NCI-H524 (cell line): Measurements from ENCODE around the gene NFASC.
A peak's percentile ranks its signal among the peaks of the same experiment; 100 is the strongest.

Experiments
- DNase-seq, 2 experiments: peaks; one replicate each; lab custom pipeline; 2025; lab: John Stamatoyannopoulos, UW

Gene NFASC

DNA sequence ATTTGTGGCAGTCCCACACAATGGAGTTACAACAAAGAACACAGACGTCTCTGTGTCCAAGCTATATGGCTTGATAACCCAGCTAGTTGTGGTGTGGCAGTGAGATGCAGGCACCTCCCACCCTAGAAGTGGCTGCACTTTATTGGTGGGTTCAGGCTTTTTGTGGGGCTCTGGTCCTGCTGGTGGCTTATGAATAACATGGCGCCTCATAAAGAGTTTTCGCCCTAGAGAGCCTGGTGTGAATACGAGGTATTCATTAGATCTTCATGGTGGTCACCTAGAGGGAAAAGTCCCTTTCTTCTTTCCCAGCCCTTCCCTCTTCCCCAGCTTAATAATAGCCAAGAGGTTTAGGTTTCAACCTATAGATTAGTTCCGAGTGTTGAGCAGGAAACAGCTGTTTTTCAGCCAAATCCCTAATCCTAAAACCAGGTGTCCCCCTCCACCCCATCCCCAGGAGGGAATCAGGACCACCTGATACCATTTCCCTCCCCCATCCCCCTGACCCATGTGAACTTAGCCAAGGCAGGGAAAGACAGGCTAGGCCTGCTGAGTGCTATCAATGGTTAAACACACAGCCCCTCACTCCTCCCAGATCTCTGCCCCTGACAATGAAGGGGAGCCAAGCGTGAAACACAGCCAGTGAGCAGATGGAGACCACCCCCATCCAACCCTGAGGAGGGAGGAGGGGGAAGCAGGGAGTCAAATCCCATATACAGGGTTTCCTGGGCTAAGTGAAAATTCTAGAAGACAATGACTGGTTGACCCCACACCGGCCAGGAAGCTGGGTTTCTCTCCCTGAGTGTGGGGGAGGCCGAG lies 58.2 kb downstream of the NFASC start:
- peak; percentile 81 to 95 for DNase-seq

GRCh38 chr1:204929487-204930154 lies 59.0 kb downstream of the NFASC start:
- DNase-seq = peak in 1 of 2 experiments; percentile 47

DNA sequence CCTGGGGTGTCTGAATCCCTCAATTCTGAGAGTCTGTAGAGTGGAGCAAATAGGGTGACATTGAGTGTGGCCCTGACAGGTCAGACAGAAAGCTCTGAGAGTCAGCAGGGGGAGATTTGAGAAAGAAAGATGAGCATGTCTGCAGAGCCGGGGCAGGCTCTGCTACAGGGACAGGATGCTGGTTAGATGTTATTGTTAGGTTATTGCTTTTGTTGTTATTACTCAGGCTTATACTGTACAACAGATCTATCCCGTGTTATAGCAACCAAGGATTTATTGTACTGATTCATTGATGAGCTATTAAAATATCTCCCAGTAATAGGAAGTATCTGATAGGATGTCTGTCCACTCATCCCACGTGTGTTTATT lies 59.5 kb downstream of the NFASC start:
- no peak for DNase-seq

GRCh38 chr1:204931313-204931712 lies 60.7 kb downstream of the NFASC start:
- no peak for DNase-seq

GRCh38 chr1:204931768-204932572 lies 61.3 kb downstream of the NFASC start:
- DNase-seq = no peak

- DNase-seq = no peak
Measured at GRCh38 chr1:204932573-204932909, 61.9 kb downstream of the NFASC start.

- DNase-seq = no peak
Measured at GRCh38 chr1:204935155-204935554, 64.5 kb downstream of the NFASC start.

DNA sequence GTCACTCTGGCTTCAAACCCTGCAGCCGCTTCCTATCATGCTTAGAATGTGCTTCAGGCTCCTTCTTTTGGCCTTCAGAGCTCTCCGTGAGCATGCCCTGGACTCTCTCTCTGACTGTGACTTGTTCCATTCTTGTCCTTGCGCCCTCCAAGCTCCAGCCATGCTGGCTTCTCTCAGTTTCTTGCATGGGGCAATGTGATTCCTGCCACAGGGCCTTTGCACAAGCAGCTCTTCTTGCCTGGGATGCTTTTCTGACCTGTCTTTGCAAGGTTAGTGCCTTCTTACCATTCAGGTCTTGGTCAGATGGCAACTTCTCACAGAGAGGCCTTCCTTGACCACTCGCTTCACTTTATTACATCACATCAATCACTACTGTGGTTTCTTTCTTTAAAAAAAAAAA lies 66.1 kb downstream of the NFASC start:
- DNase-seq = no peak

GRCh38 chr1:204937901-204938300 lies 67.2 kb downstream of the NFASC start:
- peak in 1 of 2 experiments; percentile 28 for DNase-seq

GRCh38 chr1:204940591-204940990 lies 69.9 kb downstream of the NFASC start:
- no peak for DNase-seq

DNA sequence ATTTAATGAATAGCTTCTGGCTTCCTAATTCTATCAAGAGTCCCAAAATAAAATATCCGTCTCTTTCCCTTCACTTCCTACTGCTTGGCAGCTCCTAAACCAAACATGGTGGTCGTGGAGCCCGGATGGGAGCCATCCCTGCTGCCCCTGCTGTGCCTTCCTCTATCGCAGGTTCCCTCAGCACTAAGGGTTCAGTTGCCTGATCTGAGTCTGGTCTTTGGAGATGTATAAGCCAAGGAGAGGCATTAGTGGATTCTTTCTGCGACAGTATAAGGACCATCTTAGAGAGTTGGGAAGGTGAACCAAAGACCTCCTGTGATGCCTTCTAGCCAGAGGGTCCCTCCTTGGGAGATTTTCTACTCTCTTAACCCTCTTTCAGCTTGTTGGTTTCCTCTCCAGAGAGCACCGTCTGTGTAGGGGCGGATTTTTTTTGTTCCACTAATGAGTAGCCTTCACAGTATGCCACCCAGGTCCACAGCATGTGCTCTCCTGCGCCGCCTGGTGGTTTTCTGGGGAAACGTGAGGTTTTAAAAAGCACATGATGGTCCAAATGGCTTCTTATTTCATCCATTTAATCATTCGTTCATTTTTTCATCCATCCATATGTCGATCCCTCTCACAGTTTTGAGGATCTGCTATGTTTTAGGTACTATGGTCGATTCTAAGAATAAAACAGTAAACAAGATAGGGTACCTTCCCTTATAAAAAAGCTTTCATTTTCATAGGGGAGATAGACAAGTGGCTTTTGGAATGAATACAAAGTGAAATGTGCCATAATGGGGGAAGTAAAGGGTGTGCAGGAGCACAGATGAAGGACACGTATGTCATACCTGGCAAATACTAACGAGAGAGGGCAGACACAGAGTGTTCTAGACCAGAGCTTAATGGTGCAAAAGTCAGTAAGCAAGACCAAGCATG lies 71.0 kb downstream of the NFASC start:
- peak; percentile 82 to 89 for DNase-seq

GRCh38 chr1:204943495-204943894 lies 72.8 kb downstream of the NFASC start:
- no peak for DNase-seq

DNA sequence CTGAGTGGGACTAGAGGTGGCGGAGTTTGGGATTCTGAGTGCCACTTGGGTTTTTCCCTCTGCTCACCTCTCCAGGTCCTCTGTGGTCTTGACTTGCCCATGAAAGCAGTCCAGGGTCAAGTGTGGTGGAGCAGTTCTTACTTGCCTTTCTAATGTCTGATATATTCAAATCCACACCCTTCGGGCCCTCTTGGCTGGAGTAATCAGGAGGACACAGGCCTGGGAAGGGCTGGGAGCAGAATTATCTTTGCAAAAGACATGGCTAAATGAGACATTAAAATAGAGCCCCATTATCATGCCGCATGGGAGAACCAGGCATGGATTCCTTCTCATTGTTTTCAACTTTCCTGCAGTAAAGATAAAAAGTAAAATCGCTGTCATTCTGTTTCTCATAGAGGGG lies 74.0 kb downstream of the NFASC start:
- DNase-seq = no peak

- DNase-seq = peak in 1 of 2 experiments; percentile 39
Measured at GRCh38 chr1:204945565-204945977, 74.9 kb downstream of the NFASC start.

DNA sequence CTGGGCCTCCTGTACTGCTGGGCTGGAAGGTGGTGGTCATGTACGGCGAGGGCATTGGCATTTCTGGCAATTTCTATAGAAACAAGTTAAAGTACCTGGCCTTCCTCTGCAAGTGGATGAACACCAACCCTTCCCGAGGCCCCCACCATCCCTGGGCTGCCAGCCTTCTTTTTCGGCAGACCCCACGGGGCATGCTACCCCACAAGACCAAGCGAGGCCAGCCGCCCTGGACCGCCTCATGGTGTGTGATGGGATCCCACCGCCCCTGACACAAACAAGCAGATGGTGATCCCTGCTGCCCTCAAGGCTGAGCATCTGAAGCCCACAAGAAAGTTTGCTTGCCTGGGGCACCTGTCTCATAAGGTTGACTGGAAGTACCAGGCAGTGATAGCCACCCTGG lies 76.0 kb downstream of the NFASC start:
- DNase-seq = no peak

- no peak for DNase-seq
Measured at GRCh38 chr1:204947338-204947737, 76.7 kb downstream of the NFASC start.

DNA sequence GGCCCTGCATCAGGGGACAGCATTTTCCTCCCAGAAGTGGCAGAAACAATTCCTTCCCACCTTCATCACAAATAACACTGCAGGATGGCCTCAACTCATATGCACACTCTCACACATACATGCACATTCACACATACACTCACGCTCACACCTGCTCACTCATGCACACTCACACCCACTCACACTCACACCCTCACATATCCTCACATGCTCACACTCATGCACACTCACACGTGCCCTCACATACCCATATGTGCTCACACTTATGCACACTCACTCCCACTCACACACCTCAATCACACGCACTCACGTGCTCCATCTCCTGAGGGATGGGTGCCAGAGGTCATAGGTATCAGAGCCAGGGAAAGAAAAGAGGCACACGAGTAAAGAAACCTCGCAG lies 77.1 kb downstream of the NFASC start:
- DNase-seq = no peak

DNA sequence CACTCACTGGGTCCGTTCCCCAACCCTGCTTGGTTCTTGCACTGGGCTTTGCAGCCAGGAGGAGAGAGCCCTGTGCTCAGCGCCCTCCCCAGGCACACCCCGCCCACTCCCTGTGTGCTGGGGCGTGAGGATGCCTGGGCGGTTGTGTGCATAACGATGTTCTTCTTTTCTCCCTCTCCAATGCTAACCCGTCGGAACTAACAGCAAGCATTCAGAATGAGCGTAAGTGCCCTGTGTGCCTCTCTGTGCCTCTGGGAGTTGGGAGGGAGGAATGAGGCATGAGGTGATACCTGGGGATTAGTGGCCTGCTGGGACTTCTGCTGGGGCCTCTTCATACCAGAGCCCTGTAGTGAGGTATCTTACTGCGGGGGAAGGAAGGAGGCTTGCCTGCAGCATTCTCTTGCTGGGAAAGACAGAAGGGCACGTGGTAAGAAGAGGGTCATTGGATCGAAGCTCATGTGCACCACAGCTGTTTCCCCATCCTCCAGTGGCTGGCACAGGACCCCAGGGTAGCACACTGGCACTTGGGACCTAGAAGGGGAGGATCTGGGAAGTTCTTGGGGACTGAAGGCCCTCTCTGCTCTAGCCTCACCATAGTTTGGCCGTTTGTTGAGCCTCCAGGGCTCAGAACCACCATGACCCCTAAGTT lies 79.8 kb downstream of the NFASC start:
- DNase-seq = no peak

DNA sequence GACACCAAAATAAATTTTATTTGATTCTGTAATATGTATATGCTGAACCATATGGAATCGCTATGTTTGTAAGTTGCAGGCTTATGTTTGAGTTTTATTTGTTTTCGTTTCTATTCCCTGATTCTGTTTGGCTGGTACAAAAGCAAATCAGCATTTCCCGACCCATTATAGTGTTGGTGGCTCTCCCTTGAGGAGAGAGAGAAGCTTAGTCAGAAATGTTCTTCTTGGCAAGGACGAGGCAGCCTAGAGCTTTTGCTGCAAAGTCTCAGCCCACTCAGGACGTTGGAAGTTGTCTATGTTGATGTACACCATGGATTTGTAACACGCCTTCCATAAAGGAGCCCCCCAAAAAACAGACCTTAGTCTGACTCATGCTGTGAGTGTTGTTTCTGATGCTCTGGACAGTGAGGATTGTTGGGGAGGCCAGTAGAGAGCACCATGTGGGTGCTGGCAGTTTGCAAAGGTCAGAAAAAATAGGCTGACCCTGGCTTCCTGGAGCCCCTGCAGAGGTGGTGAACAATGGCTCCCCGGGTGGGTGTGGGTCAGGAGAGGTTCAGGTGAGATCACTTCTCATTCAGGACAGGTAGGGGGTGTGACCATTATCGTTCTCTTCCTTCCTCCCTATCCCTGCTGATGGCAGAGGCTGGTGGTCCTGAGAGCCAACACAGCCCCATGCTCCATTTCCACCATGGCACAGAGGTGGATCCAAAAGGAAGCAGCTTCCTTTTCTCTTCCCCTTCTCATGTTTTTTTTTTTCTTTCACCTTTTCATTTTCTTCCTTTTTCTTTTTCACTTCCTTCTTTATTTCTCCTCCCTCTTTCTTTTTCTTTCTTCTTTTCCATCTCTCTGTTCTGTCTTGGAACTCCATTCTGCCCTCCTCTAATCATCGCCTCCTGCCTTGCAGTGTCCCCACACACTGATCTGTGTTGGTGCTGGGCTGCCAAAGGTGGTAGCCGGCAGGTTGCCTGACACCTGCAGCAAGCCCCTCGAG lies 88.0 kb downstream of the NFASC start:
- DNase-seq = no peak

DNA sequence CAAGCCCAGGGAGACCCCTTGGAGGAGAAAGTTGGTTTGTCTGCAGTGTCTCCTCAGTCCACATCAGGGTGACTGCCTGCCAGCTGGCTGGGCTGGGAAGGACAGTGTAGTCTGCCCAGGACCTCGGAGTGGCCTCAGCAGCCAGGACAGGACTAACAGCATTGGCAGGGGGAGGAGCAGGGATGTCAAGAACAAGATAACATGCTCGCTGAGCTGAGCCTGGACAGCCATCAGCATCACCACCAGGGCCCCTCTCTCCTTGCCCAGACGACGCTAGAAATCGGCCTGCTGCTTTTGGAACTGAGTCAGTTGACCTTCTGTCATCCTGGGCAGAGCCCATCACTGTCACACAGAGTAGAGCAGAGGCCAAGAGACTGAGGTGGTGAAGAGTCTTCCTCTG lies 88.7 kb downstream of the NFASC start:
- DNase-seq = no peak
